ENCODE results near the gene SLC36A1.

GRCh38 chr5:151447174-151448037 is at the start of gene SLC36A1:
- TF ChIP-seq CTCF (IDR thresholded peaks at IDR 0.05) (peak; percentile 87 to 98 (median 96)), POLR2A (IDR thresholded peaks at IDR 0.05) (no peak)

Data from thyroid gland (tissue), 4 donors.